ENCODE data around the gene GRIA3. TPM values are rescaled to one million over a fixed set of nuclear protein-coding genes. Genes with fewer than 3 reads are reported as not detected.
"Not testable (repeated sequence)": the region's sequence is repeated elsewhere in the genome, so short reads cannot be mapped to it uniquely, and the experiment has no call there.

Gene GRIA3
- total RNA-seq, 1 donor from 2014 or later, result not detected

GRCh38 chrX:123357941-123358340 is 173.9 kb downstream of the GRIA3 start:
- intact Hi-C loops (cut with micrococcal nuclease), result no loop called here
- Mint-ChIP-seq H3K36me3 (ENCODE audit: low read depth) (no peaks in the 10 kb centered on the region), H3K9me3 (no peaks in the 10 kb centered on the region), H3K27me3 (no peaks in the 10 kb centered on the region), H3K4me3 (no peak overlapping the region), H3K27ac (no peak overlapping the region), H3K4me1 (no peaks in the 10 kb centered on the region)
- DNase-seq (no peak), ATAC-seq (ENCODE audit: low read depth) (no peak)
- TF ChIP-seq CTCF (IDR thresholded peaks at IDR 0.05), result no peak
- CTCF ChIA-PET, result no interaction called here
- POLR2A ChIA-PET, result no interaction called here

- no peak for TF ChIP-seq CTCF (IDR thresholded peaks at IDR 0.05)
- ATAC-seq (ENCODE audit: low read depth) (no peak), DNase-seq (no peak)
- Mint-ChIP-seq H3K9me3 (no peaks in the 10 kb centered on the region), H3K27ac (no peak overlapping the region), H3K4me1 (no peaks in the 10 kb centered on the region), H3K4me3 (no peak overlapping the region), H3K36me3 (ENCODE audit: low read depth) (no peaks in the 10 kb centered on the region), H3K27me3 (no peaks in the 10 kb centered on the region)
- ChIA-PET CTCF (no interaction called here), POLR2A (no interaction called here)
- intact Hi-C loops (cut with micrococcal nuclease), result no loop called here
These were observed 174.4 kb downstream of the GRIA3 start for GRCh38 chrX:123358457-123358856.

- CTCF ChIA-PET, result no interaction called here
- Mint-ChIP-seq H3K36me3 (ENCODE audit: low read depth) (no peaks in the 10 kb centered on the region), H3K9me3 (no peaks in the 10 kb centered on the region), H3K4me1 (no peaks in the 10 kb centered on the region), H3K4me3 (no peak overlapping the region), H3K27me3 (no peaks in the 10 kb centered on the region), H3K27ac (no peak overlapping the region)
- ATAC-seq (ENCODE audit: low read depth) (no peak), DNase-seq (no peak)
- no peak for TF ChIP-seq CTCF (IDR thresholded peaks at IDR 0.05)
- intact Hi-C loops (cut with micrococcal nuclease), result no loop called here
- POLR2A ChIA-PET, result no interaction called here
These were observed 177.3 kb downstream of the GRIA3 start for GRCh38 chrX:123361371-123361770.

GRCh38 chrX:123386196-123386595 is 202.1 kb downstream of the GRIA3 start:
- DNase-seq; CTCF ChIA-PET; ATAC-seq (ENCODE audit: low read depth); H3K27ac Mint-ChIP-seq; POLR2A ChIA-PET; H3K27me3 Mint-ChIP-seq; H3K4me3 Mint-ChIP-seq; H3K4me1 Mint-ChIP-seq; H3K36me3 Mint-ChIP-seq (ENCODE audit: low read depth); intact Hi-C loops (cut with micrococcal nuclease): not testable (repeated sequence)
- peaks cover 12% of the 10 kb centered on the region for H3K9me3 Mint-ChIP-seq

GRCh38 chrX:123392921-123393320 is 208.8 kb downstream of the GRIA3 start:
- H3K9me3 Mint-ChIP-seq, result peaks cover 14% of the 10 kb centered on the region
- ChIA-PET CTCF (no interaction called here), POLR2A (no interaction called here)
- ATAC-seq (ENCODE audit: low read depth) (no peak), DNase-seq (no peak)
- intact Hi-C loops (cut with micrococcal nuclease), result no loop called here
- H3K36me3 Mint-ChIP-seq (ENCODE audit: low read depth), result no peaks in the 10 kb centered on the region
- no peaks in the 10 kb centered on the region for H3K27me3 Mint-ChIP-seq
- H3K4me3 Mint-ChIP-seq, result no peak overlapping the region
- H3K27ac Mint-ChIP-seq, result no peak overlapping the region
- no peaks in the 10 kb centered on the region for H3K4me1 Mint-ChIP-seq
- TF ChIP-seq CTCF (IDR thresholded peaks at IDR 0.05), result no peak

GRCh38 chrX:123399709-123400108 is 215.6 kb downstream of the GRIA3 start:
- intact Hi-C loops (cut with micrococcal nuclease), result no loop called here
- H3K9me3 Mint-ChIP-seq, result no peaks in the 10 kb centered on the region

More at GRCh38 chrX:123399709-123400108, 215.6 kb downstream of the GRIA3 start:
- no peak overlapping the region for H3K4me3 Mint-ChIP-seq
- ChIA-PET CTCF (no interaction called here), POLR2A (no interaction called here)
- TF ChIP-seq CTCF (IDR thresholded peaks at IDR 0.05), result no peak
- H3K27me3 Mint-ChIP-seq, result no peaks in the 10 kb centered on the region
- H3K4me1 Mint-ChIP-seq, result no peaks in the 10 kb centered on the region
- H3K36me3 Mint-ChIP-seq (ENCODE audit: low read depth), result no peaks in the 10 kb centered on the region
- ATAC-seq (ENCODE audit: low read depth) (no peak), DNase-seq (no peak)
- no peak overlapping the region for H3K27ac Mint-ChIP-seq
